HG02588 (cell line): ENCODE results near the gene RTP4.
"Not testable (repeated sequence)": the region's sequence is repeated elsewhere in the genome, so short reads cannot be mapped to it uniquely, and the experiment has no call there.

Source experiments
- ATAC-seq: cut with Tn5 transposase; IDR thresholded peaks from one replicate; pipeline ENCODE4 v1.9.1; 2021; ENCODE audit warnings: mild to moderate bottlenecking, moderate library complexity; ENCODE audit not compliant: unreplicated experiment

The RTP4 gene

GRCh38 chr3:187367561-187368103, 553 bp upstream of the RTP4 start:
- ATAC-seq, result no peak

- peak; percentile 34 for ATAC-seq
These were observed 883 bp downstream of the RTP4 start for GRCh38 chr3:187369089-187369447.

GRCh38 chr3:187370051-187370450, 1.9 kb downstream of the RTP4 start:
- ATAC-seq, result no peak

- no peak for ATAC-seq
These were observed 7.4 kb downstream of the RTP4 start for GRCh38 chr3:187375581-187375980.

- no peak for ATAC-seq
These were observed 9.7 kb downstream of the RTP4 start for GRCh38 chr3:187377842-187378241.

- no peak for ATAC-seq
These were observed 14.5 kb downstream of the RTP4 start for GRCh38 chr3:187382609-187383151.

GRCh38 chr3:187383246-187383645, 15.1 kb downstream of the RTP4 start:
- ATAC-seq, result no peak

GRCh38 chr3:187385296-187385695, 17.1 kb downstream of the RTP4 start:
- no peak for ATAC-seq

GRCh38 chr3:187396661-187397060, 28.5 kb downstream of the RTP4 start:
- ATAC-seq, result no peak

- no peak for ATAC-seq
These were observed 30.8 kb downstream of the RTP4 start for GRCh38 chr3:187398955-187399354.

GRCh38 chr3:187400756-187401155, 32.6 kb downstream of the RTP4 start:
- ATAC-seq, result no peak

GRCh38 chr3:187401856-187402255, 33.7 kb downstream of the RTP4 start:
- ATAC-seq, result no peak

GRCh38 chr3:187403768-187404288, 35.6 kb downstream of the RTP4 start:
- no peak for ATAC-seq

GRCh38 chr3:187406927-187407326, 38.7 kb downstream of the RTP4 start:
- no peak for ATAC-seq

GRCh38 chr3:187411991-187412781, 44.0 kb downstream of the RTP4 start:
- not testable (repeated sequence) for ATAC-seq
